ENCODE measurements around the gene DRAXIN.

DNA sequence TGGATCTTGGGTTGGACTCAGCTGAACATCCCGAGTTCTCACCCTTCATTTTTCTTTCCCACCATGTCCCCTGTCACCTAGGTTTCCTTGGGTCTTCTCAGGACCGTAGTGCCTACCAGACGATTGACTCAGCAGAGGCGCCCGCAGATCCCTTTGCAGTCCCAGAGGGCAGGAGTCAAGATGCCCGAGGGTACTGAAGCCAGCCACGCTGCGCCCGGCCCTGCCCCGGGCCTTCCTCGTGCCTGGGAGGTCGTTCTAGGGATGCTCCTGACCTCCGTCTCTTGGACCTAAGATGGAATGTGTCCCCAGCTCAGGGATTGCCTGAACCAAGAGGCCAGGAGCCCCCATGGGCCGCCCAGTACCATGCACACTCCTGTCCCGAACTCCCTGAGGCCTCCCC, 58.5 kb downstream of the DRAXIN start:
- TF ChIP-seq EZH2 (IDR thresholded peaks at IDR 0.05; ENCODE audit: borderline replicate concordance, low read depth, low read length, poor library complexity, severe bottlenecking), result no peak
- TF ChIP-seq, protein P1, sequence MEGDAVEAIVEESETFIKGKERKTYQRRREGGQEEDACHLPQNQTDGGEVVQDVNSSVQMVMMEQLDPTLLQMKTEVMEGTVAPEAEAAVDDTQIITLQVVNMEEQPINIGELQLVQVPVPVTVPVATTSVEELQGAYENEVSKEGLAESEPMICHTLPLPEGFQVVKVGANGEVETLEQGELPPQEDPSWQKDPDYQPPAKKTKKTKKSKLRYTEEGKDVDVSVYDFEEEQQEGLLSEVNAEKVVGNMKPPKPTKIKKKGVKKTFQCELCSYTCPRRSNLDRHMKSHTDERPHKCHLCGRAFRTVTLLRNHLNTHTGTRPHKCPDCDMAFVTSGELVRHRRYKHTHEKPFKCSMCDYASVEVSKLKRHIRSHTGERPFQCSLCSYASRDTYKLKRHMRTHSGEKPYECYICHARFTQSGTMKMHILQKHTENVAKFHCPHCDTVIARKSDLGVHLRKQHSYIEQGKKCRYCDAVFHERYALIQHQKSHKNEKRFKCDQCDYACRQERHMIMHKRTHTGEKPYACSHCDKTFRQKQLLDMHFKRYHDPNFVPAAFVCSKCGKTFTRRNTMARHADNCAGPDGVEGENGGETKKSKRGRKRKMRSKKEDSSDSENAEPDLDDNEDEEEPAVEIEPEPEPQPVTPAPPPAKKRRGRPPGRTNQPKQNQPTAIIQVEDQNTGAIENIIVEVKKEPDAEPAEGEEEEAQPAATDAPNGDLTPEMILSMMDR (conservative IDR thresholded peaks at IDR 0.05; ENCODE audit: low read depth, low read length), result no peak
